HG02973 (cell line): ENCODE results near the gene SH3BP4.

Experiments used
- ATAC-seq: cut with Tn5 transposase; IDR thresholded peaks from one replicate; pipeline ENCODE4 v1.9.1; 2021; ENCODE audit warnings: moderate library complexity; ENCODE audit not compliant: unreplicated experiment

SH3BP4 gene

DNA sequence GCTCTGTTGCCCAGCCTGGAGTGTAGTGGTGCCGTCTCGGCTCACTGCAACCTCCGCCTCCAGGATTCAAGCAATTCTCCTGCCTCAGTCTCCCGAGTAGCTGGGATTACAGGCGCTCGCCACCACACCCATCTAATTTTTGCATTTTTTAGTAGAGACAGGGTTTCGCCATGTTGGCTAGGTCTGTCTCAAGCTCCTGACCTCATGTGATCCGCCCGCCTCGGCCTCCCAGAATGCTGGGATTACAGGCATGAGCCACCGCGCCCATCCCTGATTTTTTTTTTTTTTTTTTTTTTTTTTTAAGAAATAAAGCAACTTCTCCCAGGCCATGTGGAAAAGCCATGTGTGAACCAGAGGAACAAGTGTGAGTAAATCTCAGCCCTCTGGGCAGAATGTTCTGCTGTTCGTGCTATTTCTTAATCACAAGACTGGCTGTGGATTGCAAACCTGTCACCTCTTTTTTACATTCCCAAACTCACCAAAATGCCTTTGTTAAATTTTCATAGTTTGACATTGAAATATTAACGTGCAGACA lies 6.4 kb upstream of the SH3BP4 start:
- no peak for ATAC-seq

DNA sequence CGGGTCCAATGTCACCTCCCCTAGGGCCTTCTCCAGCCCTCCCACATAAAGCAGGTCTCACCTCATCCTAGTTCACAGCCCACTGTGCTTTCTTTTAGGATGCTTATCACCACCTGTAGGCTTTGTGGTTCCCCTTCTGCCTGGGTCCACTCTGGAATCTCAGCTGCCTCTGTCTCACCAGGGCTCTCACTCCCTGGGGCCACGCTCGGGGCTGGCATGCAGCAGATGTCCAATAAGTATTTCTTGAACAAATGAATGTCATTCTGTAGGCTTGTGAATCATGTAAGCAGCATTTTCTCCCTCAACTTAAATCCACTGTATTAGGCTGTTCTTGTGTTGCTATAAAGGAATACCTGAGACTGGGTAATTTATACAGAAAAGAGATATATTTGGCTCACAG lies 4.3 kb upstream of the SH3BP4 start:
- no peak for ATAC-seq

DNA sequence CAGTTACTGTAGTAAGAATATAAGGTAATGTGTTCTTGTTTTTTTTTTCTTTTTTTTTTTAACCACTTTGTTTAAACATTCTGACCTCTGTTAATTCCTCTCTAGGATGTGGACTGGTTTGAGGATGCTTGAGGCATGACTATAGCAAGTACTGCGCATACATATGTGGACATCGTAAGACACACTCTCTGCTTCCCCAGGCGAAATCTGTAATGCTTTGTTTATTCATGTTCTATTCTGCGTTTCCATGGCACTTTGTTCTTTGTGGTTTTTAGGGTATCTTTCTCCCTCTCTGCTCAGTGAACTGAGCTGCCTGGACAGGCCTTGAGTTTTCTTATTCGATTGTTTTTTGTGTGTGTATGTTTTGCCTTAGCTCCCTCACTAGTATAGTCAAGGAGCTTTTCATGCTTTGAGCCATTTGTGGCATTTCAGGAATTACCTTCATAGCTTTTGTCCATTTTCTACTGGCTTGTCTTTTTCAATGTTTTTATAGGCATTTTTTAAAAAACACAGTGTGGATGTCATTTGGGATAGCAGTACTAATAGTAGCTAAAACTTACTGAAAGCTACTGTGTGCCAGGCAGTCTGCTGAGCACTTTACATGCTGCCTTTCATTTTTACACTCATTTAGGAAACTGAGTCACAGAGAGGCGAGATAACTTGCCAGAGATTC lies 1.9 kb upstream of the SH3BP4 start:
- ATAC-seq, result no peak

DNA sequence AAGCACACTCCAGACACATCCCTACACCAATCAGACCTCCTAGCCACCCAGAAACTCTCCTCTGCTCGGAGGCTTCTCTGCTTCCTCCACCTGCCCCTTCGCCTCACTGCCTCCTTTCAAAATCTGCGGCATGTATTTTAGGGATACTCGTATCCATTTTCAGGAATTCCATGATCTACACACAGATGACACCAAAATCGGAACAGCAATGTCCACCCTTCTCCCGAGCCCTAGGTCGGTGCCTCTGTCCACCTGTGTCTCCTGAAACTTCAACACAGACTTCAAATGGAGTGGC lies 1.4 kb upstream of the SH3BP4 start:
- ATAC-seq, result no peak

DNA sequence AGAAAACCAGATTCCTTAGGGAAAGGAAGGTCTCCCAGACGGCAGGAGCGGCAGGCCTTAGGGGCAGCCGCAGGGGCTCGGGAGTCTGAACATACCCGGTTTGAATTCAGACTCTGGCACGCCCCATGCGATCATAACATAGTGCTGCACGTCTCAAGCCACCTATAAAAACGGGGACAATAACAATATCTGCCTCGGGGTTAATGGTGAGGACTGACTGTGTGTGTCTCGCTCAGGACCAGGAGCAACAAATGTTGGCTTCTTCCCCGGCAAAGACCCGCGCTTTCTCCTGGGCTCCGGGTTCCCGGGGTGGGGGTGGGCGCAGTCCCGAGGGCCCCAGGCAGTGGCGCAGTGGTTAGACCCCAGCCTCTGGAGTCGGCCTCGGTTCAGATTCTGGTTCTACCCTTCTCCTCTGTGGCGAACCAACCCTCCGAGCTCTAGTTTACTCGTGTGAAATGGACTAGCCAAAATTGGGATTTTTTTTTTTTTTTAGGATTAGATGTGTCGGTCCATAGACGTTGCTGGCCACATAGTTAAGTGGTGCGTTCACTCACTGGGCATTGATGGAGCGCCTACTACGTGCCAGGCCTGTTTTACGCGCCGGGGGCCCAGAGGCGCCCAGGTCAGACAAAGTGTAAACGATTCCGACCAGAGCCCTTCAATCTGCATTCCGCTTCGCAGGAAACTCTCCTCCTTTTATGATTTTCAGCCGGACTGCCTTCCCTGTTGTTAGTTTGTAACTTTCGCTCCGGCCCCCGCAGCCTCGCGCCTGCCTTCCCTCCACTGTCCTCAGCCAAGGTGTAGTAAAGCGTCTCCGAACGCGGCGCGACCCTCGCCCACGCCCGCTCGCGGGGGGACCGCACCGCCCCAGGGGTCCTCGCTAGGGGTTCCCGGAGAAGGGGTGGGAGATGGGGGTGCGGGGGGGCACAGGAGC lies 820 bp upstream of the SH3BP4 start:
- ATAC-seq, result no peak

DNA sequence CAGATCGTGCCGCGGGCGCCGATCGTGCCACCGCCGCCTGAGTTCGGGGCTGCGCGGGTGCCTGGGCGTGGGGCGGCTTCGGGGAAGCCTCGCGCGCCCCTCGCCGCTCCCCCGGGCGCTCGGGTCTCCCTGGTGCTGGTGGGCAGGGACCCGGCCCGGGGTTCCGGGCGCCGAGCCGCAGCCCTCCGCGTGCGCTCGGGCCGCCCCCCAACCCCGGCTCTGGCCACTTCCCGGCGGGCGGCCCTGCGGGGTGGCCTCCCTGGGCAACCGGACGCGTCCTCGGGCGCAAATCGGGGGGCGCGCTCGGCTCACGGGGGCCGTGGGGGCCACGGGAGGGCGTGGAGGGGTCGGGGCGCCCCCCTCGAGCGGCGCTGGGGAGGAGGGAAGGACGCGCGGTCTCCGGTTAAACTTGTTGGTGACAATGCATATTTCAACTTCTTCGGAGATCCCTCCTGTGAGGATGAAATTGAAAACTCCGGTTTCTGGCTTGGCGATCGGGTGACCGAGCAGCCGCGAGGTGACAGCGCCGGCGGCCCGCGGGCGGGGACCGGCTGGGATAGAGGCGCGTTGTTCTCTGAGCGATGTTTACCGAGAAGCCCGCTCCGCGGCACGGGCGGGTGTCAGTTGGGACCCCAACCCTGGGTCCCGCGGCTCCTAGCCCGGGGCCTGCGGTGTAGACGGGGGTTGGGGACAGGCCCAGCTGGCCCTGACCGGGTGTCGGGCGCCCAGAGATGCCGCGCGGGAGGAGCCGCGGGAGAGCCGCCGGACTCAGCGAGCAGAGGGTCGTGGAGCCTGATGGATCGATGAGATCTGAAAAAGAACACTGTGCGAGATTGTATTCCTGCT lies 676 bp downstream of the SH3BP4 start:
- ATAC-seq, result no peak

DNA sequence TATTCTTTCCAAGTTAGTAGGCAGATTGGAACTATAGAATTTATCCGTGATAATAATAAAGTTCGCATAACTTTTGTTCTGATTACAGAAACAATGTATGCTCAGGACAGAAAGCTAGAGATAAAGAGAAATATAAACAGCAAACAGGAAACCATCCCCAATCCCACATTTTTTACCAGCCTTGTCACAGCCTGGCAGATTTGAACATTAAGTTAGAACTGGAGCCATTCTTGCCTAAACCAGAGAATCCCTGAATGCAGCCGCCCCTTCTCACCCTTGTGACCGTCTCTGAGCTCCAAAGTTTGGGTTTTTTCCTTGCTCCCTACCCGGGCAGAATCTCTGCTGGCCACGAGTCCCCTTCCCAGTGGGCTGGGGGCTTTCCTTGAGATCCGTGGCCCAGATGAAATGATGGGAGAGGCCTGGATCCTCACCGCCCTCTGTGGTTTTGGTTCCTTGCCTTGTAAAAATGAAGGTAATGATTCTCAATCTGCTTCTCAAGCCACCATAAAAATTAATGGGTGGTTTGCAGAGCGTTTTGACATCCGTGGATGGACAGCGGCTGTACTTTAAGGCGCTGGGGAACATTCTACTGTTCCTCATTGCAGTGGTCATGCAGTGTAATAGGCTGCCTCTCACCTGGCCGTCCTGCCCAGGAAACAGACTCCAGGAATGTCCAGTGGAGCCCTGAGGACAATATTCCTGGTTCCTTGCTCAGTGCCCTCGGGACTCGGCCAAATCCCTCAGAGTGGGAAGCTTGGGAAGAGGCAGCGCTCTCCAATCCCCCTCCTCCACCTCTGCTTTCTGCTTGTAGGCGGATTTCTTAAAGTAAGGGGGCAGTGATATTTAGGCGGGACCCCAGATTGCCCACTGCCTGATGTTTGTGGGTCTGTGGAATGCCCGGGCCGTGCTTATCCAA lies 1.6 kb downstream of the SH3BP4 start:
- ATAC-seq, result no peak

DNA sequence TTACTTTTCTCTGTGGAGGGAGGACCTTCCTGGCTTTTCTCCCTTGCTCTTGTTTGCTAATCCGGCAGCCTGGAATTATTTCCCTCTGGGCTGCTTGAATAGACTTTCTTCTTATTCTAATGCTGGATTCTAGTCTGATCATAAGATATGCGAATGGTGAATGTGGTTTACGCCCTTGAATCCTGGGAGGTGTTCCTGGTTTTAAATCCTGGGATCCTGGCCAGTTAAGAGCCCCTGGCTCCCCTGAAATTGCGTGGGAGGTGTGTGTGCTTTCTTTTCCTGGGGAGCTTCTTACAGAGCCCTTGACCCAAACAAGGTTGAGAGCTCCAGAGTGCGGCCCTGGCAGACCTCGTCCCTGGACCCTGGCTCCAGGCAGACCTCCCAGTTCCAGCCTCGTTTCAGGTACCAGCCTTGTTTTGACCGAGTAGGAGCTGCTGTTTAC lies 2.8 kb downstream of the SH3BP4 start:
- ATAC-seq, result no peak

DNA sequence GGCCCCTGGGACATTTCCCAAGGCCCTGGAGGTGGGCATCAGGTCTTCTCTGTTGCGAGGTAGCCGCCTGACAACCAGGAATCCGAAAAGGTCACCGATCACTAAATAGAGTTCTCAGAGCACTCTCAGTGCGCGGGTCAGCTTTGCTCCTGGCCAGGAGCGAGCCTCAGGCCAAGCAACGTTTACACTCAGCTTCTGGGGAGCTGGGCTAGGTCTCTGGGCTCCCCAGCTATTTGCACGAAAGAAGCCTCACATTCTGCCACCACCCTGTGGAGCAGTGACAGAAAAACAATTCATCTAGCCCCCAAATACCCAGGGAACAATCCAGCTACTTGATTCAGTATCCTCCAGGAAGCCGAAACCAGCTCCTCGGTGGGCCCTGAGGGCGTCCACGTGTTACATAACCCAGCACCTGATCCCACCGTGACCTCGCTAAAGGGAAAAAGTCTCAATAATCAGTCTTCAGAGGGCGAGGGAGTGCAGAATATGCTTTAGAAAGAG lies 3.3 kb downstream of the SH3BP4 start:
- ATAC-seq, result no peak

DNA sequence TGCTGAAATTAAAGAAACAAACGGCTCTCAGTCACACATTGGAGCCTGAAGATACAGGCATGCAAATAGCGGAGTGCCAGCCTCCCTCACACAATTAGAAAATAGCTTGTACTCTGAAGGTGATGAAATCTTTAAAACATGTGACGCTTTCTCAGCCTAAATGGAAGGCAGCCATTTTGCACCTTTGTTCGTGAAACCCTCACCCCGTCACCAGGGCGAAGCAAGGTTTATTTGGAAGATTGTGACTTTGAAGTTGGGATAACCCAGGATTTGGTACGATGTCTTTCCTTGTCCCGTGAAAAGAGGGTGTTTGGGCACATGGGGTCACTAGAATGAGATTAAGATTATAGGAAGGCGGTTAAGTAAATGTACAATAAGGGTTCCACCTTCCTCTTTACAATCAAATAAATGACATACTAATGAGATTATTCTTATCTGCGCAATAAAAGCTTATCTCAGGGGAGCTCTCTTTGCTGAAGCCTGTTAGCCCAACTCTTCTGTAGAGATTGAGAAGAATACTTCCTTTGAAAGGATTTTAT lies 4.2 kb downstream of the SH3BP4 start:
- no peak for ATAC-seq

DNA sequence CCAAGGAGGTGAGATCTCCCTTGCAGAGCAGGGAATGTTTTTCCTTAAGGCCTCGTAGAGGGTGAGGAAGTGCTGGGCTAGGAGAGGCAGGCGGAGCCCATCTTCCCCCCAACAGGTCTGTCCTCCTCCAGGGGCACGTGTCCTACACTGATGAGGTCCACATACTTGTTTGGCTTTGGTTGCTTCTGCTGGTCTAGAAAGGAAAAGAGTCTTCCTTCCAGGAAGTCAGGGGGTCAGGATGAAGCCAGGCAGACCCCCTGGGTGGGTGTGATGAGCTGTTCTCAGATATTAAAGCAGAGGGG lies 6.0 kb downstream of the SH3BP4 start:
- no peak for ATAC-seq

DNA sequence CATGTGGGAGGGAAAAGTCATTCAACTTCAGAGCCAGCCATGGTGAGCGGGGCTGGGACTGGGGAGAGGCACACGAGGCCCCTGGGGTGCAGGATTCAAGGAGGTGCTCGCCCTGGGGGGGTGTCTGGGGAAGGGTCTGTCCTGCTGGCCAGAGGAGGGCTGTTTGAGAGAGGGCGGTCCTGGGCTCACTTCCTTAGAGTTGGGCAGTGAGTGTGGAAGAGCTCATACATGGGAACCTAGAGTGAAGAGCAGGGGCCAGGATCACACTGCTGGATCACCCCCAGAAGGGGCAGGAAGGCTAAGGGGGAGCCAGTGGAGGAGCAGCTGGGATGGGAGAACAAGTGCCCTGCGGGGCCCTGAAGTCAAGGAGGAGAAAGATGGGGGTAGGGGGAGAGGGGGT lies 6.5 kb downstream of the SH3BP4 start:
- no peak for ATAC-seq

DNA sequence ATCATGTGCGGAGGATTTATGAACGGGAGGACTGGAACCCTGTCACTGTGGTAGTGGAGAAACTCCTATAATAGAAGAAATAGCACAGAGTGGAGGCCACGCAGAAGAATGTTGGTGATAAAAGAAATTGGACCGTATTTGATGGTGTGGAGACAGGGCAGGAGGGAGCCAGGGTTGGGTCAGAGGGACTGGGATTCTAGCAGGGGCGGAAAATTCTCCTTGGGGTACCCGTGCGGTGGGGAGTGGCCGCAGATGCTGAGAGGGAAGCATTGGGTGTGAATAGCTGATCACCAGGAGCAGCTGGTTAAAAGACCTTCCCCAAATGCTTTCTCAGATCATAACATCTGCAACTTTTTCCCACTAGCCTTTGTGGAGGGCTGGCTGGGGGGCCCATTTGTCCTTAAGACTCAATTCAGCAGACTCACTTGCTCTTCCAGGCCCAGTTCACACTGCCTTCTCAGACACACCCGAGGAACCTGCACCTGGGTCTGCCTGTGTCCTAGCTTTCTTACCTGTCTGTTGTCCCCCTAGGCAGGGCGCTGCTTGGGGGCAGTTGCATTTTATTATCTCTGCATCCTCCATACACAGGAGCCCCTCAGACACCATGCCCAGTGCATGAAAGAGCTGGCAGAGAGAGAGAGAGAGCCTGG lies 7.1 kb downstream of the SH3BP4 start:
- no peak for ATAC-seq

DNA sequence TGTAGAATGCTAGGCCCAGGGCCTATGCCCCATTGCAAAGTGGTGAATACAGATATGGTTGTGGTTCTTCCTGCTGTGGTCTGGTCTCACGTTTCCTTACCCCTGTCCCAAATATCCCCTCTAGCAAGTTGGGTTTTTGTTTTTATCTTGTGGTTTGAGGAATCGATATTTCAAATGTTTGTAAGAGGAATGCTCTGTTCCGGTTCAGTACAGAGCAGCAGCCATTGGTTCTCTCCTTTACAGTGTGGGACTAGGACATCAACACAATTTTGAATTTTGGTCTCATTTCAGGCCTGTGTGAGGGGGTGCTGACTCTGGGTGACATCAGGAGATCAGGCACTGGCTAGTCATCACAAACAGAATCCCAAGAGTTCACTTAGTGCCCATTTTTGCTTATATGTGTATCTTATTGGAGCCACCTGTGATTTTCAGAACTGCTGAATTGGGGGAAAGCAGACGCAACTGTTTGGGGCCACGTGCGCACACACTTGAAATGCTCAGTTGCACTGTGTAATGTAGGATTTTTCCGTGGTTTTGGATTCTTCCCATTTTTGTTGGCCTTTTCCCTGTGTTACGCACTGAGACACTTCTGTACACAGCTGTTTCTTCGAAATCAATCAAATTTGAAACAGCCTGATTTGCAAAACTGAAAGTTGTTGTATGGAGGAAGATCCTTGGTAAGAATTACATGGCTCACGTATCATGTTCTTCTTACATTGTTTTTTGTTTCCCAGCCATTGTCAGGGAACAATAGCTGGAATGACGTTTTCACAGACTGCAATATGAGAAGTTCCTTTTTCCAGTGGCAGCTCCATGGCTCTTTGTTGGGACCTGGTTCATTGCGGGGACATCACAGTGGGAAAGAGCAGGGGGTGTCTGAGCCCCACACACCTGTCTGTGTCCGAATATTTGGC lies 8.6 kb downstream of the SH3BP4 start:
- ATAC-seq, result no peak

DNA sequence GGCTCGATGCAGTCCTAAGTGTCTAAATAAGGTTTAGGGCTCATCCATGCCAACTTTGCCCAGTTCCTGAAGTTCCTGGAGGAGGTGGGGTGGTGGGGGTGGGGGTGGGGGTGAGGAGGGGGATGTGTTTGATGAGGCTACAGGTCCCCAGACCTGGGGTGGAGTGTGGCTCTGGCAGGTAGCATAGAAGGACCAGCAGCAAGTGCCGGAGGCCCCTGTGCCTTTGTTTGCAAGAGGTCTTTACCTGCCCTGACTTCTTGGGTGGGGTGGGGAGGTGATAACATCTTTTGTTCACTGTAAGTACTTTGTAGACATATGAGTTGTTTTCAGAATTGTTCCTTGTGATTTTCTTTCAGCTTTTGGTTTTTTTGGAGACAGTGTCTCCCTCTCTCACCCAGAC lies 10.0 kb downstream of the SH3BP4 start:
- no peak for ATAC-seq

DNA sequence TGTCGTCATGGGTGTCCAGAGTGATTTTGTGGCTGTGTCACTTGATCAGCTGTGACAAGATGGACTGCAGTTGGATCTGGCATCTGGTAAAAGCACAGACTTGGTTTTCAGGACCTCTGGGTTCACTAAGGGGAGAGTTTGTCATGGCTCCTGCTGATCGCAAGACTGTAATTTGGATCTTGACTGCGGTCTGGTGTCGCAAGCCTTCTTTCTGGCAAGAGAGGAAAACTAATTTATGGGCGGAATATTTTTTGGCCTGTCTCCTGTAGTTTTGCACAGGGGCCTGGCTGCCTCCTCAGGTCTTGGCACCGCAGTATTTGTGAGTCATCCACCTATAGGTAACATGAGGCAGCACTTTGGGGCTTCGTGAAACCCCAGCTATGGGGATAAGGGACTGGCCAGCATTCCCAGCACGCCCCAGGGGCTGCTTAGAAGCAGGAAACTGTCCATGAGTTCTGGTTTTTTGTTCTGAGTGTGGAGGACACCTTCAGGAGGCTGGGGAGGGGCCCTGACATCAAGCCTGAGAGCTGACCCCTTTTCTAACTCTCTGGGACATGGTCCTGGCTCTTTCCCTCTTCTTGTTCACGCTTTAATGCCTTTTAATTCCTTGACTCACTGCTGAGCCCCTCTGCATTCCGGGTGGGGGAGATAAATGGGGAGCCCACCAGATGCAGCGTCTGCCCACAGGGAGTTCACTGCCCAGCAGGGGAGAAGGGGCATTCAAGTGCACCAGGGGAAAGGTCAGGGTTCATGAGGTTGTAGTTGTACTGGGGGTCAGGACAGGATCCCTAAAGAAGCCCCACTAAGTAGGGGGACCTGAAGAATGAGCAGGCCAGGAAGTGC lies 12.2 kb downstream of the SH3BP4 start:
- no peak for ATAC-seq

DNA sequence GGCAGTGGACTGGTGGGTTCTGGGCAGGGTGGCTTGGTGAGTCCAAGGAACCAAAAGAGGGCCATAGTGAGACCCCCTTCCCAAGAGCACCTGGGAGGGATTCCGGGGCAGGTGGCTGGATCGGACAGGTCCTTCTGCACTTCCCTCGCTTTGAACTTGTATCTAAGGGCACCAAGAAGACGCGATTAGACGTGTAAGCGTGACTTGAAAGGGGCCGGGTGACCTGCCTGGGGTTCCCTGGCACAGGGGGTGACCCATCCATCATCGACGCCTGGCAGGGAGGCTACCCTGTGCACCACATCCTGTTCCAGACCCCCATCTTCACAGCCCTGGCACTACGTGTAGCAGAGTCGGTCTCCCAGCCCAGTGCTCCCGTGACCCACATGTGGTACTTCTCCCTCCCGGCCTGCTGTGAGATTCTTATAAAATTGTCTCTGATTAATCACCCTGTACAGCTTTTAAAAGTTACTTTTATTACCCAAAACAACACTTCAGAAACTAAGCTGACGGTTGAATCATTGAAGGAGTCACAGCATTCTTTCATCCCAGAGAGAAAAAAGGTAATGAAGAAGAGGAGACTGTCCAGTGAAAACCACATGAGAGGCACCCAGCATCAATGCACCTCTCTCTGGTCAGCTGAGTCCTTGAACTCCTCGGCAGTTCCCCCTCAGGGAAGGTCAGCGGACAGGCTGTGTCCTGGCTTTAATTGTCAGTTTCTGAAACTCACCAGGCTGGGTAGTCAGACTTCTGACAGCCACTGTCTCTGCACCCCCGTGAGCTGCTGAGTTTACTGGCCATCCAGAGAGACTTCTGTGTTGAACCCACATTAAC lies 13.0 kb downstream of the SH3BP4 start:
- ATAC-seq, result no peak
